Brain pericyte (primary cell): Measurements from ENCODE around the gene ERV3-1.
"Not testable (repeated sequence)": the region's sequence is repeated elsewhere in the genome, so short reads cannot be mapped to it uniquely, and the experiment has no call there.

ENCODE experiments used
- DNase-seq: peaks from one replicate; pipeline ENCODE4 v3.0.0-alpha.2; 2012; ENCODE audit warnings: low read depth, low spot score

The ERV3-1 gene

DNA sequence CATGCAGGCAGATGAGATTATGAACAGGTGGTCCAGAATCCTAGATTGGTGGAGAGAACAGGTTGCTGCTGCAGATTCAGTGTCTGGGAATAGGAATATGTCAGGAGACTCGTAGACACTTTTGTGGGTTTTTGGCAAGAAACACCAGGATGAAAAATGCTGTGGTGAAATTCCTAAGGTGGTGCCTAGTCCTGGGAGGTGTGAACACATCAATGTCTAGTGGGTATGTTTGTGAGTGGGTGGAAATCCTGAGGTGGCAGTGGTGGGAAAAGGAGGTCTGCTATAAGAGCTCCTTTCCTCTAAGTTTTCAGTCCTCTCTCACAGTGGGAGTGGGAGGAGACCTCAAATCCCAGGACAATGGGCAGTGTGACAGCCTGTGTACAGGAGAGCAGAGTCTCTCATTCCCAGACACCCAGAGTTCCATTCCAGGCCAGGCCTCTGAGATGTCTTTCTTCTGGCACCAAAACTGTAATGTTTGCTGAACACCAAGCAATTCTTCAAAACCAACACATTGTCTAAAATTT lies 5.1 kb downstream of the ERV3-1 start:
- no peak for DNase-seq

DNA sequence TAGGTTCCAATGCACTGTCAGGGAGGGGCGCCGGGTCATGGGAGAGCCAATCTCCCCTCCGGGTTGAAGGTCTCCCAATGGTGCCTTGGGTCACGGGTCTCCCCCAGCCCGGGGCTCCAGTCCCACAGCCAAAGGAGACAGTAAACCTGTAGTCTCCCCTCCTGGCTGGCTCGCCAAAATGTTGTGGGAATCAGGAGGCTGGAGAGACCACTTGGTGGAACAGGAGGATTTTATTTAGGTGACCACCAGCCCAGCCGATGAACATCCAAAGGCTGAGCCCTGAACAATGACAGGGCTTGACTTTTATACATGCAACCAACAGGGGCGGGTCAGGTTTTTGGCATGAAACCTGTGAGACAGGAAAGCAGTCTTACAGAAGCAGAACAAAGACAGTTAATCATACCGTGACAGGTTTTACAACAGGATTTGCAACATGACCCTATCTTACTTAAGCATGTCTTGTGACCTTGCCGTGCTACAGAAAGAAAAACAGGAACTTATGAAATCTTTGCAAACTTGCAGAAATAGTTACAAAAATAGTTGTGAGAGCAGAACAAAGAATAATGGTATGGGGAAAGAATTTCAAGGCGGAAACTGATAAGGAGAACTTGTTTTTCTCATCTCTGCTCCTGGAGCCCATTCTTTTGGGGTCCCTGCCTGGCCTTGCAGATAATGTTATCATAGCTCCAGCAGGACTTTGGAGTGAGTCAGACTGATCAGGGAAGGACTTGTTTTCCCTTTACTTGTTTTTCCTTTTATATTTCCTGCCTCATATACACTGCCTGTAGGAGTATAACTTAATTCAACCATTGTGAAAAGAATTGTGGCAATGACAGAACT lies 7.1 kb downstream of the ERV3-1 start:
- DNase-seq = no peak

DNA sequence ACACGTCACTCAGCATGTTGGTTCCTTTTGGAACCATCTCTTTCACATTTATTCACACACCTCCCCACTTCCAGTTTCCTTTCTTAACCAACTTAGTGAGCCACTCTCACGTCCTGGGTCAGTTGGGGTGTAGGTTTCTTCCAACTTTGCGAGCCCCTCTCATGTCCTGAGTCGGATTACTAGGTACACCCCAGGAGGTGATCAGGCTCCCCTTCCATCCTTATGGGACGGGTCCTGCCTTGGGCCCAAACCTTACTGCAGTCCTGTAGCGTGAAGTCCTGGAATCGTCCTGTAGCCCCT lies 7.7 kb downstream of the ERV3-1 start:
- no peak for DNase-seq

DNA sequence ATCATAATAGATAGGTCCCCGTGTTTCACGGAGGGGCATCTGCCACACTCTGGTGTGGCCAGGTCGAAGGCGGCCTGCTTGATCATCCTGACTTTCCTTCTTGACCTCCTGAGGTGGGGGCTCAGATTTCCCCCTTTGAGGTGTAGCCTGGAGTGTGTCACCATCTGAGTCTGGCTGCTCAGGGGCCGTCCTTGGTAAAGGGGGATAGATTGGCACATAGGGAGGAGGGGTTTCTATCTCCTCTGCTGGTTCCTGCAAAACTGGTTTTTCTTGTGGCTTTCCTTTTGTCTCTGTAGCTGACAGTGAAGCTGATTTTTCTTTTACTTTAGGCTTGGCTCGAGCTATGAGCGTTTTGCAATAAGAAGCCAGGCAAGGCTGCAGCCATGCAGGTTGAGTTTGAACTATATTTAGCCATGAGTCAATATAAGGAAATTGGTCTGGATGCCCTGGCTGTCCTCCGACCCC lies 8.5 kb downstream of the ERV3-1 start:
- DNase-seq = no peak

DNA sequence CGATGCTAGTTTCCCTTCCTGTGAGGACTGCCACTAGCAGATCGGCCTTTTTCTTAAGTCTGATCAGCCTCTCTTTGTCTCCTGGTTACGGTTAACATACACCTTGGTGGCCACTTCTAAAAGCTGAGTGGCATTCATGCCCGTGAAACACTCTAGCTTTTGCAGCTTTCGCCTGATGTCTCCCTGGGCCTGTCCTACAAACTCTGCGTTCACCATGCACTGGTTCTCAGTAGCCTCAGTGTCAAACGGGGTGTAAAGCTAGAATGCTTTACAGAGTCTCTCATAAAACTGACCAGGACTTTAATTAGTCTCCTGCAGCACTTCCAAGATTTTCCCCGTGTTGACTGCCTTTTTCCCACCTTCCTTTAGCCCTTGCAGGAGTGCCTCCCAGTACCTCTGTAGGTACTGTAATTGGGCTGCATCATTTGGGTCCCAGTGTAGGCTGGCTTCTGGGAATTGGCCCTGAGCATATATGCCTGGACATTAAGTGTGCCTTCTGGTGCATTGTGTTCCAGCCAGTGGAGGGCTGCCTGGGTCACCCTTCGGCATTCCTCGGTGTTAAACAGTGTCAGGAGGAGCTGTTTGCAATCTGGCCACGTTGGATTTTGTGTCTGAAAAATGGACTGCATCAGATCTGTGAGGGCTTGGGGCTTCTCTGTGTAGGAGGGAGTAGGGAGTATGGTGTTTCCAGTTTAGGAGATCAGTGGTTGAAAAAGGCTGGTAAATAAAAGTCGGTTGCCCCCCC lies 9.2 kb downstream of the ERV3-1 start:
- DNase-seq = no peak

DNA sequence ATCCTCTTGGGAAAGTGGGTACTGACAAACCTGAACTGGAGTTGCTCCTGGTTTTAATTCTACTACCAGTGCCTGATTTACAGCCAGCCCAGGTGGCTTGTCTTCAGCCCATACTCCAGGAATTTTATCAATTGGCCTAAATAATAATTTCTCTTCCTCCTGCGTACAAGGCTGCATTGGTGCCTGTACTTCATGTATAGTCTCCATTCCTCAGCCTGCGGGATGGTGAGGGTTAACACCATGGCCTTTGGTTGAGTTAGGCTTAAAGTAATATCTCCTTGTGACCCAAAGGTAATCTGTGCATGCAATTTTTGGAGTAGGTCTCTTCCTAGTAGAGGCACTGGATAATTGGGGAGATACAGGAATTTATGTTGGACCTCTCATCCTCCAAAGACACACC lies 10.2 kb downstream of the ERV3-1 start:
- DNase-seq = no peak

DNA sequence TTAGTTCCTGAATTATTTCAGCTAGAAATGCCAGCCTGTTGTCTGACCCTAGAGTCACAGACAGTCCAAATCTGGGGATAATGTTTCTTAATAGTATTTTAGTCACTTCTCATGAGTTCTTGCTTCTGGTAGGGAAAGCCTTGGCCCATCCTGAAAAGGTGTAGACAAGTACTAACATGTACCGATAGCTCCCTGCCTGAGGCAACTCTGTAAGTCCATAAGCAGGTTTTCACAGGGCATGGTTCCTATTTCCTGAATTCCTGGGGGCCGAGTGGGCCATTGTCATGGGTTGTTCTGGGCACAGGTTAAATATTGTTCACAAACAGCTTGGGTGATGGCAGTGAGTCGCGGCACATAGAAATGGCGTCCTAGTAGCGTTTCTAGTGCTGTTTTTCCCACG lies 12.6 kb downstream of the ERV3-1 start:
- no peak for DNase-seq

DNA sequence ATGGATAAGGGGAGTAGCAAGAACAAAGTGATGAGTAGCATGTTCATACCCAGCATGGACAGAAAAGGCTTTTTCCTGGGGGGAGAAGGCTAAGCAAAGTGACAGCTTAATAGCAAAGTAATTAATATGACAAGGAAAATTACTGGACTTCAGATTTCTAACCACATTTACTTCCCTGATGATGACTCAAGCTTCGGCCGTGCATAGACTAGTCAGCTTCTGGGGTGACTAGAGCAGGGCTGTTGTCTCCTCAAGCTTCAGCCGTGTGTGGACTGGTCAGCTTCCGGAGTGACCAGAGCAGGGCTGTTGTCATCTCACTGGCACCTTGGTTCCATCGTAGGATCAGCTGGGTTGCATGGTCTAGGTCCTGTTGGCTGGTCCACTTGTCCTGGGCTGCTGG lies 13.5 kb downstream of the ERV3-1 start:
- no peak for DNase-seq

DNA sequence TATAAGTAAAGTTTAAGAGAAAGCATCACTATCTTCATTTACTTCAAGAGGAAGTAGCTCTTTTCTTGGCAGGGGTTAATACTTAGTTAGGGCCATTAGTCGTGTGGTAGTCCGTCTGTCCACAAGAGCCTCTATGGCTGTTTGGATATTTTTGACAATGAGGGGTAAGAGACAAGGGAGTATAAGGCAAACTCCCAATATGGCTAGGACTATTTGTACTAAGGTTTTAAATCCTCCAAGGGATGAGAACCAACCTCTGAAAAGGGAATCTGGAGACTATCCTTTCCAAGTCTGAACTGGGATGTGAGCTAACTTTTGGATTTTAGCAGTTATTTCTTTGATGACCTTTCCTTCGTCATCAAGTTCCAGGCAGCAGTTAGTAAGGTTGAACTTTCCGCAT lies 15.6 kb downstream of the ERV3-1 start, which contains the start of gene ZNF117:
Gene ZNF117 (minus strand): TSS at position 101 of the 400 bp plus-strand sequence.
- DNase-seq = no peak

DNA sequence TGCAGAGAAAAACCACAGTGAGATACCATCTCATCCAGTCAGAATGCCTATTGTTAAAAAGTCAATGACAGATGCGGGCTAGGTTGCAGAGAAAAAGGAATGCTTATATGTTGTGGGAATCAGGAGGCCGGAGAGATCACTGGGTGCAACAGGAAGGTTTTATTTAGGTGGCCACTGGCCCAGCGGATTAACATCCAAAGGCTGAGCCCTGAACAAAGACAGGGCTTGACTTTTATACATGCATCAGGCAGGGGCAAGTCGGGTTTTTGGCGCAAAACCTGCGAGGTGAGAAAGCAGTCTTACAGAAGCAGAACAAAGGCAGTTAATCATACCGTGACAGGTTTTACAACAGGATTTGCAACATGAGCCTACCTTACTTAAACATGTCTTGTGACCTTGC lies 16.3 kb downstream of the ERV3-1 start:
- DNase-seq = no peak

DNA sequence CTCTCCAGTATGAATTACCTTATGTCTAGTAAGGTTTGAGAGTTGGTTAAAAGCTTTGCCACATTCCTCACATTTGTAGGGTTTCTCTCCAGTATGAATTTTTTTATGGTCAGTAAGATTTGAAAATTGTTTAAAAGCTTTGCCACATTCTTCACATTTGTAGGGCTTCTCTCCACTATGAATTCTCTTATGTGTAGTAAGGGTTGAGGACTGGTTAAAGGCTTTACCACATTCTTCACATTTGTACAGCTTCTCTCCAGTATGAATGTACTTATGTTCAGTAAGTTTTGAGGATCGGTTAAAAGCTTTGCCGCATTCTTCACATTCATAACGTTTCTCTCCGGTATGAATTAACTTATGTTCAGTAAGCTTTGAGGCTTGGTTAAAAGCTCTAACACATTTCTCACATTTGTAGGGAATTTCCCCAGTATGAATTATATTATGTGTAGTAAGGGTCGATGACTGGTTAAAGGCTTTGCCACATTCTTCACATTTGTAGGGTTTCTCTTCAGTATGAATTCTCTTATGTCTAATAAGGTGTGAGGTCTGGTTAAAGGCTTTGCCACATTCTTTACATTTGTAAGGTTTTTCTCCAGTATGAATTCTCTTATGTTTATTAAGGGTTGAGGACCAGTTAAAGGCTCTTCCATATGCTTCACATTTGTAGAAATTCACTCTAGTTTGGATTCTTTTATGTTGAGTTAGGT lies 27.8 kb downstream of the ERV3-1 start:
- DNase-seq = no peak

DNA sequence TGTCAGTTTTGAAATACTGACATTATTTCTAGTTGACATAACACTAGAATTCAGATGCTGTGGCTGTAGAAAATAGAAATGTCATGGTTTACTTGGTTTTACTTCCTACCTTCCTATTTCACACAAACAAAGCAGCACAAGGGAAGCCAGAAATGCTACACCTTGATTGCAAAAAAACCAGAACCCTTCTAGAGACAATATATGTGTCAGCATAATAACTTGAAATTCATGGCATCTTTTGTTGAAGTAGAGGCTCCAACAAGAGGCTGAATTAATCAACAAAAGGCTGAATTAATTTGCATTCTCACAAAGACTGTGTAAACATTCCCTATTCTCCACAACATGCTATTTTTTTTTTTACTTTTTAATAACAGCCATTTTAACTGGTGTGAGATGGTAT lies 40.9 kb downstream of the ERV3-1 start:
- DNase-seq = no peak

DNA sequence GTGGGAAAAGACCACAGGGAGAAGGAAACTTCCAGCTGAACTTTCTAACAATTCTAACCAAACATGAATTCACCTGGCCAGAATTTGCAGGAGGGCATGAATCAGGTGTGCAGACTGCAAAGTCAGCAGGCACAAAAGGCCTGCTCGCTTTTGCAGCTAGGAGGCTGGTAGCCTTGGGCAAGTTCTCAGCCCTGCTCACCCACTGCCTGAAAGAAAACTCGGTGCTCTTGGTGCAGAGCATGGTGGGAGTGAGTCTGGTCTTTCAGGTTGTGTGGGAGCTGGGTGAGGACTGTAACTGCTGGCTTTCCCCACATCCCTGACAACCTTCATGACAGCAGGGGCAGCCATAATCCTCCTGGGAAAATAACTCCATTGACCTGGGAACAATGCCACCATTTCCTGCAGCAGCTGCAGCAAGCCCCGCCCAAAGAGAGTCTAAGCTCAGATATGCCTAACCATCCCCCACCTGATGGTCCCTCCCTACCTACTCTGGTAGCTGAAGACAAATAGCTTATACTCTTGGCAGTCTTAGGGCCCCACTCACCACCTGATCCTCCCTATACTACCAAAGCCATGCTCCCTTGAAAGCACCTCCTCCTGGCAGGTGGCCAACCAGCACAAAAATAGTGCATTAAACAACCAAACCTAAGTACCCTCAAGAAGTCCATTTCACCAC lies 47.3 kb downstream of the ERV3-1 start:
- DNase-seq = no peak

DNA sequence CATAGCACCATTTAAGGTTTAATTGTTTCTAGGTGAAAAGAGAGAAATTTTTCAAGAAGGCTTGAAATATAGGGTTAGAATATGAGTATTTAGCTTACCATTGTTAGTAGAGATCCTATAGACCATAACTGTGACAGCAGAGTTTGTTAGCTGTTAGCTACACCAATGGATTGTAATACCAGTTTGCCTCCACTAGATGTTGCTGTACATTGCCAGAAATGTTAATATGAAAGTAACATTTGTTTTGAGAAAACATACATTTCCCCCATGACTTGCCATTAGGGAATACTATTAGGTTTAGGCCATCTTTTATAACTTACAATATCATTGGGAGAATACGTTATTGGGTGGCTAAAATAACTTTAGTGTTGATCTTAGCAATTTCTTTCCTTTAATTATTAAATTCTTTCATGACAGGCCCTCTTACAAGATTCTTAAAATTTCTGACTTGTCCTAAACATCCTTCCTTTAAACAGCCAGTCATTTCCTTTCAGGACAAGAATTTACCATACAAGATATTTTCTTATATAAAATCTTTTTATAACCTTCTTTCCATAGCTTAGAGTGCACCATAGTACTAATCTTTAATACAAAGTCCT lies 55.1 kb downstream of the ERV3-1 start:
- DNase-seq = no peak

DNA sequence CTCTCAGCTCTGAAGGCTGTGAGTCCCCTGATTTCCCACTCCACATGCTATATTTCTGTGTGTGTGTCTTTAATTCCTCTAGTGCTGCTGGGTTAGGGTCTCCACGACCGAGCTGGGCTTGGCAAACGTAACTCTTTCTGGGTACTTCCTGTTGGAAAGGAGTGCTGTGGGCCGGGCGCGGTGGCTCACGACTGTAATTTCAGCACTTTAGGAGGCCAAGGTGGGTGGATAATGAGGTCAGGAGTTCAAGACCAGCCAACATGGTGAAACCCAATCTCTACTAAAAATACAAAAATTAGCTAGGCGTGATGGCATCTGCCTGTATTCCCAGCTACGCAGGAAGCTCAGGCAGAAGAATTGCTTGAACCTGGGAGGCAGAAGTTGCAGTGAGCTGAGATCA lies 55.8 kb downstream of the ERV3-1 start:
- DNase-seq = not testable (repeated sequence)

DNA sequence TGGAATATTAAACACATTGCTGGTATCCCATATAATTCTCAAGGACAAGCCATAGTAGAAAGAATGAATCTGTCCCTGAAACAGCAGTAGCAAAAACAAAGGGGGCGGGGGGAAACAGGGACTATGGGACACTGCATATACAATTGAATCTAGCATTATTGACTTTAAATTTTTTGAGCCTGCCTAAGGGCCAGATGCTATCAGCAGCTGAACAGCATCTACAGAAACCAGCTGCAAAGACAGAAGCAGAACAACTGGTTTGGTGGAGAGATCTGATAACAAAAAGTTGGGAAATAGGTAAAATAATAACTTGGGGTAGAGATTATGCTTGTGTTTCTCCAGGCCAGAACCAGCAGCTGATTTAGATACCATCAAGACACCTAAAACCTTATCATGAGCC lies 57.7 kb downstream of the ERV3-1 start:
- not testable (repeated sequence) for DNase-seq

DNA sequence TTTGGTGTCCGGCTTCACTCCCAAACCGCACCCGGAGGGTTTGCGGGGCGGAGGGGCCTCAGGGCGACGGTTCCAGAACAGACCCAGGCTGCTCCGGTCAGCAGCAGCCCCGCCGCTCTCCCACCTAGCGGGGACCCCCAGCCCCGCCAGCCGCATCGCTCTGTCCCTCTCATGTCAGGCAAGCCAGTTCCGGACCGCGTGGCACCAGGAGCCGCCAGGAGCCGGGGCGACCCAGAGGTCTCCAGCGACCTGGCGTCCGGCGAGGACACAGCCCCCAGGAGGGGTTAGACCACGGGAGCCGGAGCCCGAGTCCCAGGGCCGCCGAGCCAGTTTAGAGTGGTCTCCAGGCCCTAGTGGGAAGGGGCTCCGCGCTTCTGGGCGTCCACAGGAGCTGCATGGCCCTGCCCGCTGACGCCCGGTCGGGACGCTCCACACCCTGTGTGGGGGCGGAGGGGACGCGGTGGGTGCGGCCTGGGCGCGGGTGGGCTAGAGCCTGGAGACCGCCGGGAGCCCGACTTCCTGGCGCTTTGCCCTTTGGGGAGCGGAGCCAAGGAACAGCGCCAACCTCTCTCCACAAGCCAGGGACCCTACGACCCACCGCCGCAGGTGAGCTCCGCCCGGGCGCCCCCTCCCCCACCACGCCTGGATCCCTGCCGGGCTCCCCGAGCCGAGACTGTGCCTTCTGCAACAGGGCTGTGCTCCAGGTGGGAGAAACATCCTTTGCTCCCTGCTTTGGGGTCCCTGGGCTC lies 59.1 kb downstream of the ERV3-1 start:
- no peak for DNase-seq

DNA sequence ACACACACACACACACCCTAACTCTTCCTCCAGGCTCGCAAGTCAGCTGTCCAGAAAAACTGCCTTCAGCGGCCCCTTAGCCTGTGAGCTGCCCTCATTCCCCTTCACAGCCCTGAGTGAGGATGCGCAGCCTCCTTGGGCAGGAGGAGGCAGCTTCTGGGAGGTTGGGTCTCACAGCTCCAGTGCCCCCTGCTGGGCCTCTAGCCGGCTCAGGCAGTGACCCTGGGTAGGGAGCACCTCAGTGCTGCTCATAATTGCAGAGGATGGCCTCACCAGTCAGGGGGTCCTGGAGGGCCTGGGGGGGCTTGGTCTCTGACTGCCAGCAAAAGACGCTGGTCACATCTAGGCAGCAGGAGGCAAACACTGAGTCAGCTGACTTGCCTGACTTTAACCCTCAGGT lies 59.7 kb downstream of the ERV3-1 start:
- no peak for DNase-seq

DNA sequence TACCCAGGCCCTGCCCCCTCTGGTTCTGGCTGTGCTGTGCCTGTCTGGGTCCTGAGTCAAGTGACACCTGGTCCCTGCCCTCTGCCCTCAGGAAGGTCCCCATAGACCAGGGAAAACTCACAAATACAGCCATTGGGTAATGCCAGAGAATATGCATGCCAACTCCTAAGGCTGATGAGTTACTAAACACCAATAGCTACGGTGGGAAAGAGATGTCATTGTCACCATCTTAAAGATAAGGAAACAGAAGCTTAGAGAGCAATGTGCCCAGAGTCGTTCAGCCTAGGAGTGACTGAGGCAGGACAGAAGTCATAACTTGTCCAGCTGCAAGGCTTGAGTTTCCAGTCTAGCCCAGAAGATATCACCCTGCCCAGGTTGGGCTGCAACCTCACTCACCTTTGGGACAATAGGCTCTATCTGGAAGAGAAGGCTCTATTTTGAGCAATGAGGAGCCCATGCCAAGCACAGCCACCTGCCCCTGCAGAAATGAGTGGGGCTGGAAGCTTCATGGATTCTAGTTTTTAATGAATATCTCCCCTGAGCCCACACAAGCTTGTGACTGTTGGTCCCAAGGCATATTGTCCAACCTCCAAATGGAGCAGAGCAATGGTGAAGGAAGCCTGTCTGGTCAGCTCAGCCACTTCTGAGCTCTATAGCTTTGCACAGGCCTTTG lies 60.8 kb downstream of the ERV3-1 start:
- DNase-seq = no peak
